HL-60/S4 treated with retinoic acid at 250 ng/mL for 4 days and 3 days (cell line): ENCODE results near the gene DNAH10.

Experiments
- in situ Hi-C: fragments of 300-500 bp; cut with MboI; formaldehyde crosslinking; loops from 2 replicates; pipeline ENCODE4 v1.7.0; 2022; ENCODE audit warnings: low sequenced_read_pairs

Gene DNAH10

DNA sequence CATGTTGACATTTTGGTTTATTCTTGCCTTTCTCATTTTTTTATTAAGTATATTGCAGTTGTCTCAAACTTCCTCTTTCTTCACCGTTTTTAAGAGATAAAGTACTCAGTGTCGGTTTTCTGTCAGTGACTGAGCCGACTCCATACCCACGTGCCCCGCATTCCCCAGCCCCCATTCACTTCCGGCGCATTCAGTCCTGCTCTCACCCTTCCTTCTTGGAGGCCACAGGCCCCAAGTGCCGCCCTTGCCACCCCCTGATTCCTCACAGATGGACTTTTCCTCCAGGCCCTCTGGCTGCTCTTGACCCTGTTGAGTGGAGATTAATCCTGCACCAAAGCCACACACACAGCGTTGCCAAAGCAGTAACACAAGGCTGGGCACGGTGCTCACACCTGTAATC, 19.1 kb upstream of the DNAH10 start:
- in situ Hi-C loops, result no loop called here

DNA sequence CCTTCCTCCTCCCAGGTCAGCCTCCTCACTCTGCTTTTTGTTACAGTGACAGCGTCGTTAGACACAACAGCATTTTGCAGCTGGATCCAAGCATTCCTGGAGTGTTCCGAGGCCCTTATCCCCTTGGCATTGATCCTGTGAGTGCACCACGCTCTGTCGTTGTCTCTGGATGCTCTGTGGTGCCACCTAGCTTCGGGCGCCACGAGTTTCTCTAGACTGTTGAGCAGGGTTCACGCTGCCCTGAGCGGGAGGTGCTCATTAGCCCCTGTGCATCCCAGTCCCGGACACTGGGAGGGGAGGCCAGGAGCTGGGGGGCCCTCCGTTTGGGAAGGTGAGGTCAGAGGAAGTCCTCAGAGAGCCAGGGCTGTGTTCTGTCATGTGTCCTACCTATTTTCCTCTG, 17.3 kb upstream of the DNAH10 start:
- in situ Hi-C loops, result no loop called here

DNA sequence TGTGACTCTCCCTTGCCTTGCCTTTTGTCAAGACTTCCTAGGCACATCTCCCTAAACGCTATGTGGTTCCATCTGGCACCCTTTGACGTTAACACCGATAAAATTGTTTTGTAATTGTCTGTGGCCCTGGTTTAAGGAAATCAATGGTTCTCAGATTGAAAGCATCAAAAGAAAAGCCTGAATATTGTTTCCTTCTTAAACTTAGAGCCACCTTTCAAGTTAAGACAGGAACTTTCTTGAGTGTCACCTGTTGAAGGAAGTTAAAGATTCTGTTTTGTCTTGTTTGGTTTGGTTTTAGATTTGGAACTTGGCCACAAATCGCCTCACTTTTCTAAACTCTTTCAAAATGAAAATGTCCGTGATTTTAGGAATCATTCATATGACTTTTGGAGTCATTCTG, 14.8 kb upstream of the DNAH10 start:
- in situ Hi-C loops, result no loop called here

- in situ Hi-C loops, result no loop called here
Measured at GRCh38 chr12:123748161-123748560, 13.9 kb upstream of the DNAH10 start.

- in situ Hi-C loops, result no loop called here
Measured at GRCh38 chr12:123748661-123749060, 13.4 kb upstream of the DNAH10 start.

DNA sequence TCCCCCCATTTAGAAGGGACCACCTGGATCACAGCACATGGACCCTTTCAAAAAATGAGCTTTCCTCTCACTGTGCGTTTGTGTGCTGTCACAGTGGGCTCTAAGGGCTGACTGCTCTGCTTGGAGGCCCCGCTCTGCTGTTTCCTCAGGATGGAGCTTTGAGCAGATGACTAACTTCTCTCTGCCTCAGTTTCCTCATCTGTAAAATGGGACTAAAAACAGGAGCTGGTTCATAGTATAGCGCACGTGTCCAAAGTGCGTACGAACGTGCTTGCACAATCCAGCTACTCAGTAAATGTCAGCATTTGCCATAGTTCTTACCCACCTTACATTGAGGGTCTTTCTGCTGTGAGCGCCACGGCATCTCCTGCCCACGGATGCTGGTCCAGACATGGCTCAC, 12.7 kb upstream of the DNAH10 start:
- in situ Hi-C loops, result no loop called here

- in situ Hi-C loops, result no loop called here
Measured at GRCh38 chr12:123750159-123750656, 11.9 kb upstream of the DNAH10 start.

DNA sequence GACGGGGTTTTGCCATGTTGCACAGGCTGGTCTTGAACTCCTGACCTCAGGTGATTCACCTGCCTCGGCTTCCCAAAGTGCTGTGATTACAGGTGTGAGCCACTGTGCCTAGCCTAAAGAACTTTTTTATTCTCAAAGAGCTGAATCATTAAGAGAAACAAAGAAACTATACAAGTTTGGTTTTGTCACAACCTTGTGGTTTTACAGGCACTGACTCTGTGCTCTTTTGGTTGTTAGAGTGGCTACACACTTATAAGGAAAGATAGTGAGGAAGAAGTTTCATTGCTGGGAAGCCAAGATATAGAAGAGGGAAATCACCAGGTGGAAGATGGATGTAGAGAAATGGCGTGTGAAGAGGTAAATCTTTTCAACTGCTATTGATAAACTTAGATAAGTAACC, 10.1 kb upstream of the DNAH10 start:
- in situ Hi-C loops, result no loop called here

GRCh38 chr12:123754041-123754772, 7.9 kb upstream of the DNAH10 start:
- in situ Hi-C loops, result no loop called here

GRCh38 chr12:123757561-123757960, 4.5 kb upstream of the DNAH10 start:
- in situ Hi-C loops, result no loop called here

GRCh38 chr12:123760267-123760938, 1.7 kb upstream of the DNAH10 start:
- in situ Hi-C loops, result no loop called here

DNA sequence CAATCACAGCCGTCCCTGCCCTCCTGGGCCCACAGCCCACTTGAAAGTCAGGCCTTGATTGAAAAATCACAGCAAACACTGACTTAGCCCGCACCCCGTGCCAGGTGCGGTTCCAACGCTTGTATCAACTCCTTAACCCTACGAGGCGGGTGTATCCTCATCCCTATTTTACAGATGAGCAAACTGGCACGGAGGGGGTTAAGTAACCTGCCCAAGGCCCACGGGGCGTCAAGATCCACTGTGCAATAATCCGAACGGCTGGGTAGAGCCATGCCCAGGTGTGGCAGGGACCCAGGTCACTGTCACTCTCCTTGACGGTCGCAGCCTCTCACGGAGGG, 583 bp downstream of the DNAH10 start:
- in situ Hi-C loops, result no loop called here

DNA sequence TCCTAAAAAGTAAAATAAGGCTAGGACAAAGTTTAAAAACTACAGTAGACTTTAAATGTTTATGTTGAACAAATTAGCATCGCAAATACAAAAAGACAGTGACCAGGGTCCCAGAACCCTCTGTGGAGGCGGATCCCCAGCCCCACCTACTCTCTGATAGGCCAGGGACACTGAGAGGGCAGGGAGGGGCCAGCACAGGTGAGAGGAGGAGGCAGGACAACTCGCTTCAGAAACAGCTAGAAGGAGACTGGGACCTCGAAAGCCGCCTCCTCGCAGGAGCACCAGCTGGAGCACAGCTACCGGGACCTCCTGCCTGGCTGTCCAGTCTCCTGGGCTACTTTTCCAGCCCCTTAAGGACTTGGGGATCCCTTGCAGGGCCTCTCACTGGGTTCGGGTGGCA, 992 bp downstream of the DNAH10 start:
- in situ Hi-C loops, result no loop called here

DNA sequence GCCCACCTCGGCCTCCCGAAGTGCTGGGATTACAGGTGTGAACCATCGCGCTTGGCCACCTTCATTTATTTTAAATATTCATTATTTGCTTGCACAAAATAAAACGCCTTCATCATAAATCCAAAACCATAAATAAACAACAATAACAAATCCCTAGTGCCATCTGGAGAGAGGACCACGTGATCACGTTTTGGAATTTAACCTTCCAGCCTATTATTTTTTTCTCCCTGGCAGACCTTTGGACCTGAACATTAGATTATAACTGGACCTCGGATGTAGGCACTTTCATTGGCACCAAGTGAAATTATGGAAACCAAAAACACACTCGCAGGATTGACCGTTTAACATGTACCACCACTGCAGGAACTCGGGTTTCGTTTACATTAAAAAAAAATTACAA, 2.0 kb downstream of the DNAH10 start:
- in situ Hi-C loops, result no loop called here

DNA sequence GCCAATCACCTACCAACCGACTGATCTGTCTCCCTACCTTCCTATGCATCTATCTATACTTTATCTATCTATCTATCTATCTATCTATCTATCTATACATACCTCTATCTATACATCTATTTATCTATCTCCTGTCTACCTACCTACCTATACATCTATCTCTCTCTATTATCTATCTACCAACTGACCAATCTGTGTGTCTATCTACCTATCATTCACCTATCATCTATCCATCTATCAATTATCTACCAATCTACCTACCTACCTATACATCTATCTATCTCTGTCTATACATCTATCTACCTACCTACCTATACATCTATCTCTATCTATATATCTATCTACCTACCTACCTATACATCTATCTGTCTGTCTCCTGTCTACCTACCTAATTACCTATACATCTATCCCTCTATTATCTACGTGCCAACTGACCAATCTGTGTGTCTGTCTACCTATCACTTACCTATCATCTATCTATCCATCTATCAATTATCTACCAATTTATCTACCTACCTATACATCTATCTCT, 3.5 kb downstream of the DNAH10 start:
- in situ Hi-C loops, result no loop called here

GRCh38 chr12:123767613-123768012, 5.5 kb downstream of the DNAH10 start:
- in situ Hi-C loops, result no loop called here

- in situ Hi-C loops, result no loop called here
Measured at GRCh38 chr12:123771261-123771660, 9.2 kb downstream of the DNAH10 start.

GRCh38 chr12:123772074-123772473, 10.0 kb downstream of the DNAH10 start:
- in situ Hi-C loops, result no loop called here

- in situ Hi-C loops, result no loop called here
Measured at GRCh38 chr12:123773375-123773774, 11.3 kb downstream of the DNAH10 start.

DNA sequence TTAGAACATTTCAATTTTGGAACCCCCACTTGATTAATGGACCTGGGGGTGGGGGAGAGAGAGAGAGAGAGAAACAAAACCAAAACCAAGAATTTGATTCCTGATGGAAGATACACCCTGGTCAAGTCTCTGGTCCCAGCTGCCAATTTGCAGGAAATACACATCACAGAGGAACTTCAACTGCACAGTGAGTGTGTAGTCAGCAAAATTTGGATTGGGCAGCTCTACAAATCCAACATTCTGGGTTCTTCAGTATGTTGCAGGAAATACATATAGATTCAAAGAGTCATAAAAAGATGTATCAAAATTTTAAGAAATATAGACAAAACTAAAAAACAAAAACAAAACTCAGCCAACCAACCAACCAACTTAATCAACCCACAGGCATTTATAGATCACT, 17.4 kb downstream of the DNAH10 start:
- in situ Hi-C loops, result loop anchor here (25.0 kb wide), 1 partner anchor 533 kb away; no protein-coding TSS in a partner anchor

GRCh38 chr12:123782997-123783792, 21.1 kb downstream of the DNAH10 start:
- in situ Hi-C loops, result loop anchor here (25.0 kb wide), 1 partner anchor 529 kb away; no protein-coding TSS in a partner anchor
